Kidney tubule cell (primary cell): ENCODE results near the gene AFDN.
A peak's percentile ranks its signal among the peaks of the same experiment; 100 is the strongest.

Source experiments
- DNase-seq: peaks from one replicate; pipeline ENCODE4 v3.0.0-alpha.2; 2018; ENCODE audit warnings: low spot score

The AFDN gene

GRCh38 chr6:167920165-167920564 lies 93.5 kb downstream of the AFDN start:
- DNase-seq, result no peak

- DNase-seq, result no peak
Measured at GRCh38 chr6:167921831-167922230, 95.1 kb downstream of the AFDN start.

GRCh38 chr6:167925026-167925425 lies 98.3 kb downstream of the AFDN start:
- no peak for DNase-seq

- no peak for DNase-seq
Measured at GRCh38 chr6:167927246-167927645, 100.5 kb downstream of the AFDN start.

- no peak for DNase-seq
Measured at GRCh38 chr6:167928111-167928510, 101.4 kb downstream of the AFDN start.

GRCh38 chr6:167930295-167930694 lies 103.6 kb downstream of the AFDN start:
- peak; percentile 96 for DNase-seq

- peak; percentile 92 for DNase-seq
Measured at GRCh38 chr6:167932468-167933276, 106.0 kb downstream of the AFDN start.

GRCh38 chr6:167933290-167933689 lies 106.6 kb downstream of the AFDN start:
- DNase-seq, result peak; percentile 48

- DNase-seq, result no peak
Measured at GRCh38 chr6:167933847-167934246, 107.1 kb downstream of the AFDN start.

- DNase-seq, result peak; percentile 48
Measured at GRCh38 chr6:167934426-167934864, 107.7 kb downstream of the AFDN start.

GRCh38 chr6:167936051-167936450 lies 109.3 kb downstream of the AFDN start:
- peak; percentile 28 for DNase-seq

GRCh38 chr6:167937301-167937700 lies 110.6 kb downstream of the AFDN start:
- no peak for DNase-seq

GRCh38 chr6:167937948-167938911 lies 111.5 kb downstream of the AFDN start:
- DNase-seq, result peak; percentile 95

- no peak for DNase-seq
Measured at GRCh38 chr6:167941822-167942221, 115.1 kb downstream of the AFDN start.

- DNase-seq, result no peak
Measured at GRCh38 chr6:167944130-167944529, 117.4 kb downstream of the AFDN start.

GRCh38 chr6:167946007-167946406 lies 119.3 kb downstream of the AFDN start:
- peak; percentile 58 for DNase-seq

GRCh38 chr6:167946604-167947003 lies 119.9 kb downstream of the AFDN start:
- no peak for DNase-seq

GRCh38 chr6:167947716-167948115 lies 121.0 kb downstream of the AFDN start:
- DNase-seq, result no peak

GRCh38 chr6:167948716-167949115 lies 122.0 kb downstream of the AFDN start:
- DNase-seq, result no peak

- no peak for DNase-seq
Measured at GRCh38 chr6:167949121-167949684, 122.5 kb downstream of the AFDN start.

- DNase-seq, result peak; percentile 18
Measured at GRCh38 chr6:167951781-167952511, 125.2 kb downstream of the AFDN start.

- DNase-seq, result no peak
Measured at GRCh38 chr6:167952512-167952859, 125.8 kb downstream of the AFDN start.
